Uterus (tissue), 4 donors: ENCODE results near the gene TOMM7. TPM values are rescaled to one million over a fixed set of nuclear protein-coding genes. Genes with fewer than 3 reads are reported as not detected.

ENCODE experiments used
- DNase-seq, 2 donors: peaks; one replicate each; pipeline ENCODE4 v3.0.0-alpha.2; 2019 to 2020
- H3K27ac ChIP-seq, 2 donors: fragments of 200-600 bp; sonication (generic); 1 replicate in 1 of 2; 2 replicates in 1 of 2; pipeline ENCODE4 v1.5.1; 2016 to 2018
- H3K27me3 ChIP-seq, 2 donors: fragments of 200-600 bp; sonication (generic); one replicate each; pipeline ENCODE4 v1.5.1; 2018 to 2019; ENCODE audit warnings: control low read depth in 1 of 2
- H3K36me3 ChIP-seq, 2 donors: fragments of 200-600 bp; sonication (generic); one replicate each; pipeline ENCODE4 v1.5.1; 2019; ENCODE audit warnings: control low read depth in 1 of 2
- H3K4me1 ChIP-seq, 2 donors: fragments of 200-600 bp; sonication (generic); one replicate each; pipeline ENCODE4 v1.5.1; 2018 to 2019; ENCODE audit warnings: control low read depth in 1 of 2
- H3K4me3 ChIP-seq, 2 donors: fragments of 200-600 bp; sonication (generic); 1 replicate in 1 of 2; 2 replicates in 1 of 2; pipeline ENCODE4 v1.5.1; 2018 to 2019; ENCODE audit warnings: mild to moderate bottlenecking in 1 of 2
- H3K9me3 ChIP-seq, 2 donors: fragments of 200-600 bp; sonication (generic); one replicate each; pipeline ENCODE4 v1.5.1; 2019; ENCODE audit warnings: control low read depth in 1 of 2
- POLR2A ChIP-seq, 2 donors: fragments of 450-650 bp; IDR thresholded peaks; one replicate each; pipeline ENCODE4 v1.6.1; 2016; ENCODE audit warnings: antibody characterized with exemption in 2 of 2, mild to moderate bottlenecking in 1 of 2, moderate library complexity in 1 of 2
- intact Hi-C: fragments of 100-400 bp; cut with DNase I; formaldehyde crosslinking; loops from one replicate; pipeline ENCODE4 v1.15.1; 2023; ENCODE audit warnings: low total_unique reads
- total RNA-seq, 4 donors: library from RNA; depleted of rRNA in 3 of 4; stranded (reverse); fragments of >200 nt in 3 of 4; gene quantifications; one replicate each; pipeline versions ENCODE4 v1.1.0 to v1.2.4, GENCODE V29; 2014 to 2023
- TF ChIP-seq, protein P1 (sequence below), 4 experiments: fragments of 200-600 bp in 2 of 4; fragments of 450-650 bp in 2 of 4; sonication (generic) in 2 of 4; IDR thresholded peaks; one replicate each; pipeline ENCODE4 v1.5.1; 2016 to 2019; ENCODE audit warnings: antibody characterized with exemption in 4 of 4, mild to moderate bottlenecking in 2 of 4, moderate library complexity in 1 of 4
- donor health status: DM: yes; HTN: yes; CAD: no.

The TOMM7 gene
- total RNA-seq, 4 donors from 2014 or later: 73.0 to 411 (median 210) TPM

GRCh38 chr7:22787951-22788350 lies 34.7 kb downstream of the TOMM7 start:
- no peak overlapping the region for H3K27ac ChIP-seq
- no peaks in the 10 kb centered on the region for H3K36me3 ChIP-seq
- no peak for TF ChIP-seq POLR2A (IDR thresholded peaks at IDR 0.05)
- TF ChIP-seq, protein P1, sequence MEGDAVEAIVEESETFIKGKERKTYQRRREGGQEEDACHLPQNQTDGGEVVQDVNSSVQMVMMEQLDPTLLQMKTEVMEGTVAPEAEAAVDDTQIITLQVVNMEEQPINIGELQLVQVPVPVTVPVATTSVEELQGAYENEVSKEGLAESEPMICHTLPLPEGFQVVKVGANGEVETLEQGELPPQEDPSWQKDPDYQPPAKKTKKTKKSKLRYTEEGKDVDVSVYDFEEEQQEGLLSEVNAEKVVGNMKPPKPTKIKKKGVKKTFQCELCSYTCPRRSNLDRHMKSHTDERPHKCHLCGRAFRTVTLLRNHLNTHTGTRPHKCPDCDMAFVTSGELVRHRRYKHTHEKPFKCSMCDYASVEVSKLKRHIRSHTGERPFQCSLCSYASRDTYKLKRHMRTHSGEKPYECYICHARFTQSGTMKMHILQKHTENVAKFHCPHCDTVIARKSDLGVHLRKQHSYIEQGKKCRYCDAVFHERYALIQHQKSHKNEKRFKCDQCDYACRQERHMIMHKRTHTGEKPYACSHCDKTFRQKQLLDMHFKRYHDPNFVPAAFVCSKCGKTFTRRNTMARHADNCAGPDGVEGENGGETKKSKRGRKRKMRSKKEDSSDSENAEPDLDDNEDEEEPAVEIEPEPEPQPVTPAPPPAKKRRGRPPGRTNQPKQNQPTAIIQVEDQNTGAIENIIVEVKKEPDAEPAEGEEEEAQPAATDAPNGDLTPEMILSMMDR (IDR thresholded peaks at IDR 0.05): no peak
- no peak for DNase-seq
- intact Hi-C loops: no loop called here
- no peaks in the 10 kb centered on the region for H3K9me3 ChIP-seq
- no peaks in the 10 kb centered on the region for H3K27me3 ChIP-seq
- no peaks in the 10 kb centered on the region for H3K4me1 ChIP-seq
- H3K4me3 ChIP-seq: no peak overlapping the region

- Histone ChIP-seq H3K27me3 (no peaks in the 10 kb centered on the region), H3K4me3 (no peak overlapping the region), H3K9me3 (no peaks in the 10 kb centered on the region), H3K4me1 (no peaks in the 10 kb centered on the region), H3K27ac (no peak overlapping the region), H3K36me3 (no peaks in the 10 kb centered on the region)
- intact Hi-C loops: no loop called here
- TF ChIP-seq, protein P1 (IDR thresholded peaks at IDR 0.05): no peak
- no peak for TF ChIP-seq POLR2A (IDR thresholded peaks at IDR 0.05)
- DNase-seq: no peak
Observed at GRCh38 chr7:22786290-22786932, 36.2 kb downstream of the TOMM7 start.

DNA sequence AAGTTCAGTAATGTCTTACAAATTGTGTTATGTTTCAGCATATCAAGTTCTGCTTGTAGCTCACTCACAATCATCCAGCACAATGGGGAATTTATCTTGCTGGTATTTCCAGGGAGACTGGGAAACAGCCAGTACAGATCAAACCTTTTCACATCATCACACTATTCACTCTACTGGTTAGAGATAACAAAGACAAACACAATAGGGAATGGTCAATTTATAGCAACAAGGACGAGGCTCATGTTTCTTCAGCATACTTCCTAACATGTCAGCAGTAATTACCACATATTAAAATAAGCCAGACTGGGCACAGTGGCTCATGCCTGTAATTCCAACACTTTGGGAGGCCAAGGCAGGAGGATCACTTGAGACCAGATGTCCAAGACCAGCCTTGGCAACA lies 38.3 kb downstream of the TOMM7 start:
- TF ChIP-seq, protein P1 (IDR thresholded peaks at IDR 0.05): no peak
- TF ChIP-seq POLR2A (IDR thresholded peaks at IDR 0.05): no peak
- Histone ChIP-seq H3K27ac (no peak overlapping the region), H3K27me3 (no peaks in the 10 kb centered on the region), H3K4me3 (no peak overlapping the region), H3K36me3 (no peaks in the 10 kb centered on the region), H3K9me3 (no peaks in the 10 kb centered on the region), H3K4me1 (no peaks in the 10 kb centered on the region)
- intact Hi-C loops: no loop called here
- no peak for DNase-seq

DNA sequence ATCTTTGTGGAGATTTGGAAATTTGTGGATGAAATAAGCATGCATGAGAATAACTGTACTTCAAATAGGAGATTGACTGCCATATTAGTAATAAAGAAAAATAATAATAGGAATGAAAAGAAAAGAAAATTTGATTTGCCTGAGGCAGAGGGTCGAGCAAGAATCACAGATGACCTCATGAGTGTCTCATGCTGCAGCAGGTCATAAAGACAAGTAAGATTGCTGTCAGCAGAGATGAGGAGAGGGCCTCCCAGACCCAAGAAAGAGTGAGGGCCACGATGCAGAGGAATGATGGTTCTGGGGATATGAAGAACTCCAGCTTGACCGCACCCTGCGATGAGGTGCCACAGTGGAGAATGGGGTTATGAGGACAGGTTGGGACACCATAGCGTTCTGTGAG lies 39.2 kb downstream of the TOMM7 start:
- H3K36me3 ChIP-seq: no peaks in the 10 kb centered on the region
- H3K4me1 ChIP-seq: no peaks in the 10 kb centered on the region
- H3K27me3 ChIP-seq: no peaks in the 10 kb centered on the region
- no peaks in the 10 kb centered on the region for H3K9me3 ChIP-seq
- intact Hi-C loops: no loop called here
- H3K27ac ChIP-seq: no peak overlapping the region
- TF ChIP-seq, protein P1 (IDR thresholded peaks at IDR 0.05): no peak
- no peak for TF ChIP-seq POLR2A (IDR thresholded peaks at IDR 0.05)
- H3K4me3 ChIP-seq: no peak overlapping the region
- no peak for DNase-seq

DNA sequence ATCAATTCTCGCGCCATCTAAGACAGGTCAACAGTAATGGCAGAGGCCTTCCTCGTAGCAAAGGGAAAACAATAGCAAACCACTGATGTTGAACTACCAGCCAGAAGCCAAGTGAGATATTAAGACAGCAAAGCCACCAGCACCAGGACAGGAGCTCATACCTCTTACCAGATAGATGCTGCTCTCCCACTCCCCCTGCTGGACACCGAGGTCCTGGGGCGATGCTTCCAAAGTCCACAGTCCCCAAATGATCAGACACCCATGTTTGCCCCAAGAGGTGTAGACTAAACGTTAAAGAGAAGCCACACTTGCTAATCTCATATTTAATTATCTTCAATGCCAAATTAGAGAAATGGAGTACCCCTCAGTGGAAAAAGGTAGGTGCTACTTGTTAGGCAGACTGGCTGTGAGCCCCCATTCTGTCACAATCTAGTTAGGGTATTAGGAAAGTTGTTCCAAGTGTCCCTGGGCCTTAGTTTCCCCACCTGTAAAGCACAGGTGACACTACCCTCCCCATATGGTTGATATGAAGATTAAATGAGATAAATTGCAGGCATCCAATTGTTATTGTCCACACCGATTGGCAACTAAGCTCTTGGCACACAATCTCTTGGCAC lies 39.9 kb downstream of the TOMM7 start:
- Histone ChIP-seq H3K36me3 (no peaks in the 10 kb centered on the region), H3K27me3 (no peaks in the 10 kb centered on the region), H3K27ac (peak overlapping the region in 1 of 2 donors; percentile 57), H3K9me3 (no peaks in the 10 kb centered on the region), H3K4me3 (no peak overlapping the region), H3K4me1 (no peaks in the 10 kb centered on the region)
- peak; percentile 26 to 34 for DNase-seq
- TF ChIP-seq, protein P1 (IDR thresholded peaks at IDR 0.05): peak; percentile 35 to 41 (median 39)
- no peak for TF ChIP-seq POLR2A (IDR thresholded peaks at IDR 0.05)
- intact Hi-C loops: no loop called here
